ENCODE data around the gene PDGFA. TPM values are rescaled to one million over a fixed set of nuclear protein-coding genes. Genes with fewer than 3 reads are reported as not detected.

PDGFA gene
- total and polyA plus RNA-seq, 2 experiments from 2014 or later, result 35.6 to 43.1 TPM

- no peak for TF ChIP-seq ZNF462 (CRISPR knock-in tag; IDR thresholded peaks at IDR 0.05)
- no peak for TF ChIP-seq EZH2 (IDR thresholded peaks at IDR 0.05; ENCODE audit: low read depth, unreplicated experiment)
- TF ChIP-seq POLR2AphosphoS5 (IDR thresholded peaks at IDR 0.05; ENCODE audit: low read depth), result no peak
- TF ChIP-seq STAT1 (IDR thresholded peaks at IDR 0.05; ENCODE audit: unreplicated experiment), result no peak
- no peak for TF ChIP-seq CTCF (conservative IDR thresholded peaks at IDR 0.05; ENCODE audit: low read depth in 2 of 2)
- TF ChIP-seq ZNF114 (CRISPR knock-in tag; IDR thresholded peaks at IDR 0.05), result no peak
- TF ChIP-seq ETS1 (IDR thresholded peaks at IDR 0.05), result no peak
- TF ChIP-seq ZNF331 (CRISPR knock-in tag; IDR thresholded peaks at IDR 0.05; ENCODE audit: low read depth), result no peak
- no peak for TF ChIP-seq JUNB (IDR thresholded peaks at IDR 0.05; ENCODE audit: unreplicated experiment)
- no peak for TF ChIP-seq NANOG (IDR thresholded peaks at IDR 0.05; ENCODE audit: borderline replicate concordance)
Observed at GRCh38 chr7:476736-477360, 42.8 kb downstream of the PDGFA start (continued).

Measured in GM23338 (cell line).